ENCODE measurements around the gene SPRYD7. TPM values are rescaled to one million over a fixed set of nuclear protein-coding genes. Genes with fewer than 3 reads are reported as not detected.

The SPRYD7 gene
- total and polyA plus RNA-seq, 4 donors, result 3.4 to 8.6 (median 7.1) TPM

GRCh38 chr13:49893591-49893990 is 42.5 kb downstream of the SPRYD7 start:
- H3K36me3 ChIP-seq (ENCODE audit: control insufficient read depth in 1 of 2, insufficient read depth in 2 of 2, low read length in 1 of 2), result no peaks in the 10 kb centered on the region
- intact Hi-C loops (cut with DNase I), result no loop called here
- H3K27ac ChIP-seq (ENCODE audit: low read depth in 1 of 2, low read length in 2 of 2), result no peak overlapping the region
- whole genome bisulfite sequencing, 2 donors, result 88 to 92% methylated on average over 3 of the region's 3 CpGs
- H3K27me3 ChIP-seq (ENCODE audit: control insufficient read depth in 1 of 2, insufficient read depth in 2 of 2, low read length in 1 of 2), result peaks cover 0 to 1% of the 10 kb centered on the region in 2 donors
- peaks cover 3% of the 10 kb centered on the region for H3K9me3 ChIP-seq (ENCODE audit: control insufficient read depth, low read length)
- ATAC-seq (ENCODE audit: low FRiP score), result no peak
- no peaks in the 10 kb centered on the region for H3K4me1 ChIP-seq (ENCODE audit: control insufficient read depth in 1 of 2, insufficient read depth in 2 of 2, low read length in 2 of 2)
- no peak overlapping the region for H3K4me3 ChIP-seq (ENCODE audit: low read length in 2 of 2)
- no peak for DNase-seq

- DNase-seq, result no peak
- Histone ChIP-seq H3K27me3 (ENCODE audit: control insufficient read depth in 1 of 2, insufficient read depth in 2 of 2, low read length in 1 of 2) (no peaks in the 10 kb centered on the region), H3K4me1 (ENCODE audit: control insufficient read depth in 1 of 2, insufficient read depth in 2 of 2, low read length in 2 of 2) (no peaks in the 10 kb centered on the region), H3K27ac (ENCODE audit: low read depth in 1 of 2, low read length in 2 of 2) (no peak overlapping the region), H3K9me3 (ENCODE audit: control insufficient read depth, low read length) (peaks cover 3% of the 10 kb centered on the region), H3K36me3 (ENCODE audit: control insufficient read depth in 1 of 2, insufficient read depth in 2 of 2, low read length in 1 of 2) (no peaks in the 10 kb centered on the region), H3K4me3 (ENCODE audit: low read length in 2 of 2) (no peak overlapping the region)
- intact Hi-C loops (cut with DNase I), result no loop called here
- 86 to 89% methylated on average over 15 of the region's 15 CpGs for WGBS, 2 donors
- no peak for ATAC-seq (ENCODE audit: low FRiP score)
Measured at GRCh38 chr13:49890376-49890775, 45.8 kb downstream of the SPRYD7 start.

GRCh38 chr13:49878682-49879081 is 57.5 kb downstream of the SPRYD7 start:
- DNase-seq (no peak), ATAC-seq (ENCODE audit: low FRiP score) (no peak)
- Histone ChIP-seq H3K36me3 (ENCODE audit: control insufficient read depth in 1 of 2, insufficient read depth in 2 of 2, low read length in 1 of 2) (no peaks in the 10 kb centered on the region), H3K9me3 (ENCODE audit: control insufficient read depth, low read length) (peaks cover 5% of the 10 kb centered on the region), H3K4me3 (ENCODE audit: low read length in 2 of 2) (no peak overlapping the region), H3K4me1 (ENCODE audit: control insufficient read depth in 1 of 2, insufficient read depth in 2 of 2, low read length in 2 of 2) (no peaks in the 10 kb centered on the region), H3K27me3 (ENCODE audit: control insufficient read depth in 1 of 2, insufficient read depth in 2 of 2, low read length in 1 of 2) (no peaks in the 10 kb centered on the region), H3K27ac (ENCODE audit: low read depth in 1 of 2, low read length in 2 of 2) (no peak overlapping the region)
- intact Hi-C loops (cut with DNase I), result no loop called here
- WGBS, 2 donors, result 98 to 99% methylated on average over 3 of the region's 3 CpGs

- Histone ChIP-seq H3K27ac (ENCODE audit: low read depth in 1 of 2, low read length in 2 of 2) (no peak overlapping the region), H3K9me3 (ENCODE audit: control insufficient read depth, low read length) (peaks cover 5% of the 10 kb centered on the region), H3K4me1 (ENCODE audit: control insufficient read depth in 1 of 2, insufficient read depth in 2 of 2, low read length in 2 of 2) (no peaks in the 10 kb centered on the region), H3K27me3 (ENCODE audit: control insufficient read depth in 1 of 2, insufficient read depth in 2 of 2, low read length in 1 of 2) (no peaks in the 10 kb centered on the region), H3K4me3 (ENCODE audit: low read length in 2 of 2) (no peak overlapping the region), H3K36me3 (ENCODE audit: control insufficient read depth in 1 of 2, insufficient read depth in 2 of 2, low read length in 1 of 2) (no peaks in the 10 kb centered on the region)
- DNase-seq (no peak), ATAC-seq (ENCODE audit: low FRiP score) (no peak)
- 92 to 93% methylated on average over 3 of the region's 3 CpGs for WGBS, 2 donors
- intact Hi-C loops (cut with DNase I), result no loop called here
Measured at GRCh38 chr13:49877629-49878218, 58.4 kb downstream of the SPRYD7 start.

GRCh38 chr13:49874430-49874829 is 61.7 kb downstream of the SPRYD7 start:
- Histone ChIP-seq H3K4me1 (ENCODE audit: control insufficient read depth in 1 of 2, insufficient read depth in 2 of 2, low read length in 2 of 2) (no peaks in the 10 kb centered on the region), H3K36me3 (ENCODE audit: control insufficient read depth in 1 of 2, insufficient read depth in 2 of 2, low read length in 1 of 2) (no peaks in the 10 kb centered on the region), H3K27me3 (ENCODE audit: control insufficient read depth in 1 of 2, insufficient read depth in 2 of 2, low read length in 1 of 2) (no peaks in the 10 kb centered on the region), H3K27ac (ENCODE audit: low read depth in 1 of 2, low read length in 2 of 2) (no peak overlapping the region), H3K9me3 (ENCODE audit: control insufficient read depth, low read length) (peaks cover 5% of the 10 kb centered on the region), H3K4me3 (ENCODE audit: low read length in 2 of 2) (no peak overlapping the region)
- intact Hi-C loops (cut with DNase I), result no loop called here
- WGBS, 2 donors, result 92 to 98% methylated on average over 3 of the region's 3 CpGs
- ATAC-seq (ENCODE audit: low FRiP score), result no peak
- no peak for DNase-seq

GRCh38 chr13:49869519-49869918 is 66.6 kb downstream of the SPRYD7 start:
- 38 to 39% methylated on average over 3 of the region's 3 CpGs for WGBS, 2 donors
- no peaks in the 10 kb centered on the region for H3K4me1 ChIP-seq (ENCODE audit: control insufficient read depth in 1 of 2, insufficient read depth in 2 of 2, low read length in 2 of 2)
- no peak overlapping the region for H3K4me3 ChIP-seq (ENCODE audit: low read length in 2 of 2)
- no peak for ATAC-seq (ENCODE audit: low FRiP score)
- no peak for DNase-seq
- H3K9me3 ChIP-seq (ENCODE audit: control insufficient read depth, low read length), result peaks cover under 1% of the 10 kb centered on the region
- H3K27ac ChIP-seq (ENCODE audit: low read depth in 1 of 2, low read length in 2 of 2), result no peak overlapping the region
- H3K36me3 ChIP-seq (ENCODE audit: control insufficient read depth in 1 of 2, insufficient read depth in 2 of 2, low read length in 1 of 2), result no peaks in the 10 kb centered on the region
- intact Hi-C loops (cut with DNase I), result no loop called here
- no peaks in the 10 kb centered on the region for H3K27me3 ChIP-seq (ENCODE audit: control insufficient read depth in 1 of 2, insufficient read depth in 2 of 2, low read length in 1 of 2)

GRCh38 chr13:49867834-49868233 is 68.3 kb downstream of the SPRYD7 start:
- DNase-seq, result no peak
- Histone ChIP-seq H3K9me3 (ENCODE audit: control insufficient read depth, low read length) (no peaks in the 10 kb centered on the region), H3K27ac (ENCODE audit: low read depth in 1 of 2, low read length in 2 of 2) (no peak overlapping the region), H3K27me3 (ENCODE audit: control insufficient read depth in 1 of 2, insufficient read depth in 2 of 2, low read length in 1 of 2) (no peaks in the 10 kb centered on the region), H3K4me3 (ENCODE audit: low read length in 2 of 2) (no peak overlapping the region), H3K4me1 (ENCODE audit: control insufficient read depth in 1 of 2, insufficient read depth in 2 of 2, low read length in 2 of 2) (no peaks in the 10 kb centered on the region), H3K36me3 (ENCODE audit: control insufficient read depth in 1 of 2, insufficient read depth in 2 of 2, low read length in 1 of 2) (no peaks in the 10 kb centered on the region)
- WGBS, 2 donors, result 87% methylated on average over 8 of the region's 8 CpGs
- intact Hi-C loops (cut with DNase I), result no loop called here
- ATAC-seq (ENCODE audit: low FRiP score), result no peak

- Histone ChIP-seq H3K4me1 (ENCODE audit: control insufficient read depth in 1 of 2, insufficient read depth in 2 of 2, low read length in 2 of 2) (no peaks in the 10 kb centered on the region), H3K27ac (ENCODE audit: low read depth in 1 of 2, low read length in 2 of 2) (no peak overlapping the region), H3K27me3 (ENCODE audit: control insufficient read depth in 1 of 2, insufficient read depth in 2 of 2, low read length in 1 of 2) (no peaks in the 10 kb centered on the region), H3K9me3 (ENCODE audit: control insufficient read depth, low read length) (no peaks in the 10 kb centered on the region), H3K4me3 (ENCODE audit: low read length in 2 of 2) (no peak overlapping the region), H3K36me3 (ENCODE audit: control insufficient read depth in 1 of 2, insufficient read depth in 2 of 2, low read length in 1 of 2) (no peaks in the 10 kb centered on the region)
- intact Hi-C loops (cut with DNase I), result no loop called here
- DNase-seq (no peak), ATAC-seq (ENCODE audit: low FRiP score) (no peak)
- 31 to 85% methylated on average over 1 of the region's 1 CpG for WGBS, 2 donors
Measured at GRCh38 chr13:49865218-49865617, 70.9 kb downstream of the SPRYD7 start.

GRCh38 chr13:49864509-49864908 is 71.6 kb downstream of the SPRYD7 start:
- ATAC-seq (ENCODE audit: low FRiP score) (no peak), DNase-seq (no peak)
- Histone ChIP-seq H3K4me3 (ENCODE audit: low read length in 2 of 2) (no peak overlapping the region), H3K27ac (ENCODE audit: low read depth in 1 of 2, low read length in 2 of 2) (no peak overlapping the region), H3K36me3 (ENCODE audit: control insufficient read depth in 1 of 2, insufficient read depth in 2 of 2, low read length in 1 of 2) (no peaks in the 10 kb centered on the region), H3K27me3 (ENCODE audit: control insufficient read depth in 1 of 2, insufficient read depth in 2 of 2, low read length in 1 of 2) (no peaks in the 10 kb centered on the region), H3K4me1 (ENCODE audit: control insufficient read depth in 1 of 2, insufficient read depth in 2 of 2, low read length in 2 of 2) (no peaks in the 10 kb centered on the region), H3K9me3 (ENCODE audit: control insufficient read depth, low read length) (no peaks in the 10 kb centered on the region)
- intact Hi-C loops (cut with DNase I), result no loop called here
